IMR-90 (cell line): ENCODE results near the gene CCDC177. TPM values are rescaled to one million over a fixed set of nuclear protein-coding genes. Genes with fewer than 3 reads are reported as not detected.
A peak's percentile ranks its signal among the peaks of the same experiment; 100 is the strongest.

Source experiments
- ATAC-seq: fragments of 200-7000 bp; cut with Tn5 transposase; 2 replicates; pipeline ENCODE4 v1.9.1; 2020; ENCODE audit warnings: low read depth, mild to moderate bottlenecking, moderate library complexity
- BruUV-seq: library from RNA; stranded (reverse); fragments of 400-500 nt; replicated peaks from 2 replicates; lab custom pipeline; 2021; lab: Mats Ljungman, UMichigan
- CTCF ChIA-PET: fragments of 300-600 bp; formaldehyde crosslinking; extraction: SDS; loops from one replicate; lab custom pipeline; 2021; ENCODE audit warnings: antibody characterized with exemption; lab: Yijun Ruan, JAX
- POLR2A ChIA-PET: fragments of 300-600 bp; sonication (Branson Sonifier 250); formaldehyde crosslinking; loops from one replicate; lab custom pipeline; 2022; ENCODE audit warnings: antibody characterized with exemption; ENCODE audit not compliant: unreplicated experiment; lab: Charles Lee
- DNase-seq: peaks from one replicate; pipeline ENCODE4 v3.0.0; 2013
- H2AFZ ChIP-seq: replicated peaks from 2 replicates; pipeline ENCODE3; 2013; ENCODE audit warnings: low read length, mild to moderate bottlenecking; ENCODE audit not compliant: poor library complexity
- H2AK5ac ChIP-seq: 2 replicates; pipeline ENCODE4 v1.6.1; 2013; ENCODE audit warnings: low read depth, low read length, inconsistent platforms
- H2AK9ac ChIP-seq: replicated peaks from 2 replicates; pipeline ENCODE3; 2013; ENCODE audit warnings: mild to moderate bottlenecking, low read depth, low read length, moderate library complexity; ENCODE audit not compliant: poor library complexity
- H2BK120ac ChIP-seq: 2 replicates; pipeline ENCODE4 v1.6.1; 2013; ENCODE audit warnings: low read depth, low read length, inconsistent platforms
- H2BK15ac ChIP-seq: 3 replicates; pipeline ENCODE4 v1.6.1; 2013; ENCODE audit warnings: low read depth, low read length, inconsistent platforms
- H2BK20ac ChIP-seq: 2 replicates; pipeline ENCODE4 v1.6.1; 2013; ENCODE audit warnings: low read depth, mild to moderate bottlenecking, inconsistent platforms, low read length, moderate library complexity
- H2BK5ac ChIP-seq: 2 replicates; pipeline ENCODE4 v1.6.1; 2013; ENCODE audit warnings: mild to moderate bottlenecking, low read depth, low read length, inconsistent platforms; ENCODE audit not compliant: poor library complexity, severe bottlenecking
- H3K14ac ChIP-seq: replicated peaks from 2 replicates; pipeline ENCODE4 v1.6.1; 2013; ENCODE audit warnings: low read depth, low read length, inconsistent platforms
- H3K18ac ChIP-seq: 2 replicates; pipeline ENCODE4 v1.6.1; 2013; ENCODE audit warnings: low read depth, low read length, control low read depth
- H3K23ac ChIP-seq: 2 replicates; pipeline ENCODE4 v1.6.1; 2013; ENCODE audit warnings: low read depth, low read length, inconsistent platforms
- H3K27ac ChIP-seq: 2 replicates; pipeline ENCODE4 v1.5.1; 2013; ENCODE audit warnings: mild to moderate bottlenecking, control low read depth, low read length; ENCODE audit not compliant: insufficient read depth
- H3K27me3 ChIP-seq: 2 replicates; pipeline ENCODE4 v1.6.1; 2013; ENCODE audit warnings: low read length; ENCODE audit not compliant: control insufficient read depth, insufficient read depth
- H3K36me3 ChIP-seq: 2 replicates; pipeline ENCODE4 v1.6.1; 2013; ENCODE audit warnings: low read length, mixed read lengths; ENCODE audit not compliant: control insufficient read depth, insufficient read depth
- H3K4ac ChIP-seq: 2 replicates; pipeline ENCODE4 v1.6.1; 2013; ENCODE audit warnings: low read depth, low read length, inconsistent platforms
- H3K4me1 ChIP-seq: 2 replicates; pipeline ENCODE4 v1.6.1; 2013; ENCODE audit warnings: low read length, mixed read lengths; ENCODE audit not compliant: control insufficient read depth, insufficient read depth
- H3K4me2 ChIP-seq: 2 replicates; pipeline ENCODE4 v1.6.1; 2013; ENCODE audit warnings: low read depth, mild to moderate bottlenecking, control low read depth, low read length, moderate library complexity
- H3K4me3 ChIP-seq: 2 replicates; pipeline ENCODE4 v1.5.1; 2013; ENCODE audit warnings: low read depth, mild to moderate bottlenecking, control low read depth, low read length, moderate library complexity; ENCODE audit not compliant: insufficient read depth
- H3K56ac ChIP-seq: 2 replicates; pipeline ENCODE4 v1.6.1; 2013; ENCODE audit warnings: low read length, inconsistent platforms; ENCODE audit not compliant: insufficient read depth; ENCODE audit errors: extremely low read depth
- H3K79me1 ChIP-seq, 2 experiments: 2 replicates each; pipeline ENCODE4 v1.6.1; 2013; ENCODE audit warnings: low read length in 2 of 2, inconsistent platforms in 1 of 2, low read depth in 1 of 2
- H3K9ac ChIP-seq: 2 replicates; pipeline ENCODE4 v1.6.1; 2013; ENCODE audit warnings: low read depth, low read length, control low read depth
- H3K9me1 ChIP-seq: 2 replicates; pipeline ENCODE4 v1.6.1; 2013; ENCODE audit warnings: low read length, inconsistent platforms; ENCODE audit not compliant: insufficient read depth
- H3K9me3 ChIP-seq: 2 replicates; pipeline ENCODE4 v1.6.1; 2013; ENCODE audit warnings: low read length; ENCODE audit not compliant: control insufficient read depth, insufficient read depth
- H4K20me1 ChIP-seq: 2 replicates; pipeline ENCODE4 v1.6.1; 2013; ENCODE audit warnings: low read length, inconsistent platforms; ENCODE audit not compliant: insufficient read depth
- H4K5ac ChIP-seq: 2 replicates; pipeline ENCODE4 v1.6.1; 2013; ENCODE audit warnings: mild to moderate bottlenecking, low read depth, low read length, control low read depth
- H4K8ac ChIP-seq, 2 experiments: 2 replicates each; pipeline ENCODE4 v1.6.1; 2013; ENCODE audit warnings: low read depth in 2 of 2, low read length in 2 of 2, control low read depth in 1 of 2, inconsistent platforms in 1 of 2
- H4K91ac ChIP-seq: 2 replicates; pipeline ENCODE4 v1.6.1; 2013; ENCODE audit warnings: low read depth, low read length, inconsistent platforms; ENCODE audit not compliant: insufficient read depth
- BHLHE40 ChIP-seq: fragments of 150-350 bp; IDR thresholded peaks from 2 replicates; pipeline ENCODE4 v1.6.1; 2016; ENCODE audit warnings: mild to moderate bottlenecking, low read depth, low read length
- CEBPB ChIP-seq: IDR thresholded peaks from 2 replicates; pipeline ENCODE4 v1.6.1; 2012; ENCODE audit warnings: low read depth, low read length, improper control_type of control experiment
- CHD1 ChIP-seq: IDR thresholded peaks from 2 replicates; pipeline ENCODE4 v1.6.1; 2012; ENCODE audit warnings: low read depth, low read length, improper control_type of control experiment
- FOS ChIP-seq: fragments of 150-350 bp; IDR thresholded peaks from 2 replicates; pipeline ENCODE4 v1.6.1; 2016; ENCODE audit warnings: low read depth, low read length
- MAFK ChIP-seq: IDR thresholded peaks from 2 replicates; pipeline ENCODE4 v1.6.1; 2012; ENCODE audit warnings: low read depth, low read length, improper control_type of control experiment
- MAZ ChIP-seq: IDR thresholded peaks from 2 replicates; pipeline ENCODE4 v1.6.1; 2012; ENCODE audit warnings: low read depth, mild to moderate bottlenecking, low read length, improper control_type of control experiment, moderate library complexity, borderline replicate concordance
- MXI1 ChIP-seq: IDR thresholded peaks from 2 replicates; pipeline ENCODE4 v1.6.1; 2012; ENCODE audit warnings: low read depth, mild to moderate bottlenecking, low read length, moderate library complexity, borderline replicate concordance
- NFE2L2 ChIP-seq: fragments of 150-350 bp; IDR thresholded peaks from 2 replicates; pipeline ENCODE4 v1.6.1; 2016; ENCODE audit warnings: low read depth, mild to moderate bottlenecking, low read length
- POLR2A ChIP-seq: IDR thresholded peaks from 2 replicates; pipeline ENCODE4 v1.6.1; 2012; ENCODE audit warnings: mild to moderate bottlenecking, low read depth, low read length
- RAD21 ChIP-seq: IDR thresholded peaks from 2 replicates; pipeline ENCODE4 v1.6.1; 2012; ENCODE audit warnings: low read length, improper control_type of control experiment
- RCOR1 ChIP-seq: IDR thresholded peaks from 2 replicates; pipeline ENCODE4 v1.6.1; 2012; ENCODE audit warnings: mild to moderate bottlenecking, low read length, improper control_type of control experiment; ENCODE audit not compliant: insufficient replicate concordance
- RFX5 ChIP-seq: IDR thresholded peaks from 2 replicates; pipeline ENCODE4 v1.8.0; 2012; ENCODE audit warnings: low read depth, mild to moderate bottlenecking, low read length, moderate library complexity
- SMC3 ChIP-seq: fragments of 150-350 bp; IDR thresholded peaks from 2 replicates; pipeline ENCODE4 v1.6.1; 2016; ENCODE audit warnings: low read depth, mild to moderate bottlenecking, antibody characterized with exemption, low read length, moderate library complexity
- WGBS, 2 experiments: methylation state at CpG; one replicate each; pipeline versions ENCODE4 v1.1.5 to v1.1.7; 2013; ENCODE audit warnings: missing lambda C conversion rate in 2 of 2; ENCODE audit not compliant: insufficient read length in 1 of 2; ENCODE audit errors: extremely low coverage in 2 of 2; 5-methylcytosine and 5-hydroxymethylcytosine counted together
- dilution Hi-C: fragments of 300-500 bp; cut with HindIII; formaldehyde crosslinking; loops from one replicate; pipeline ENCODE4 v1.14.3; 2018; ENCODE audit warnings: low sequenced_read_pairs; ENCODE audit not compliant: unreplicated experiment
- in situ Hi-C: fragments of 300-500 bp; cut with MboI; formaldehyde crosslinking; loops from 3 replicates; pipeline ENCODE4 v1.14.3; 2019; ENCODE audit warnings: low sequenced_read_pairs, inconsistent platforms, mixed read lengths
- intact Hi-C: fragments of 100-400 bp; cut with micrococcal nuclease; formaldehyde crosslinking; loops from 2 replicates; pipeline ENCODE4 v1.10.0; 2022
- polyA plus RNA-seq, 3 experiments: library from polyadenylated mRNA; depleted of rRNA; stranded (reverse); fragments of >200 nt; gene quantifications; 2 replicates each; pipeline ENCODE4 v1.2.3, GENCODE V29; 2012; ENCODE audit warnings: low replicate concordance in 1 of 3
- total RNA-seq: library from RNA; depleted of rRNA; stranded (reverse); fragments of >200 nt; gene quantifications from 2 replicates; pipeline ENCODE4 v1.2.3, GENCODE V29; 2012
- TF ChIP-seq, protein P1 (sequence below): fragments of 150-350 bp; IDR thresholded peaks from 2 replicates; pipeline ENCODE4 v1.6.1; 2017; ENCODE audit warnings: mild to moderate bottlenecking, antibody characterized with exemption, low read length, low read depth
- TF ChIP-seq, protein P2 (sequence below): fragments of 150-350 bp; IDR thresholded peaks from 2 replicates; pipeline ENCODE4 v1.6.1; 2016; ENCODE audit warnings: low read depth, mild to moderate bottlenecking, low read length, moderate library complexity, borderline replicate concordance
- TF ChIP-seq, protein P3 (sequence below): conservative IDR thresholded peaks from 2 replicates; pipeline ENCODE4 v1.5.1; 2012; ENCODE audit warnings: mild to moderate bottlenecking, low read depth, low read length, improper control_type of control experiment

The CCDC177 gene
- total and polyA plus RNA-seq, 2 of the 4 experiments (the other 2 are of a cell fraction): not detected

DNA sequence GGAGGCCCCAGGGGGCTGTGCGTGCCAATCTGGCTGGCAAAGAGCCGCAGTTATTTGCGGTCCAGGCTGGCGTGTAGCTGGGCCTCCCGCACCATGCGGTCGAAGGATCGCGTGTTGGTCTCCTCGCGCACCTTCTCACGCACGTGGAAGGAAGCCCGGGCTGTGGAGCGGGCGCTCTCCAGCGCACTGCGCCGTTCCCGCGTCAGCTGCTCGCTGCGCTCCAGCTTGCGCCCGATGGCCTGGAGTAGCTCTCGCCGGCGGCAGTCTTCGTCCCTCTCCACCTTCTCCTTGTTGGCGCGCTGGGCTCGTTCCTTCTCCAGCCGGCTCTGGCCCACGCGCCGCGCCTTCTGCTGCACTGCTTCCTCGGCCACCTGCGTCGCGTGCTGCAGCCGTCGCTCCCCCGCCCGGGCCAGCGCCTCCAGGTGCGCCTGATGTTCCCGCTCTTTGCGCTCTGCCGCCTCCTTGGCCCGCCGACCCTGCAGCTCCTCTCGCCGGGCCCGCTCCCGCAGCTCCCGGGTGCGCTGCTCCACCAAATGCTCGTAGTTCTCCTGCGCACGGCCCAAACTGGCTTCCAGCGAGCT lies 3.1 kb downstream of the CCDC177 start:
- no peaks in the 10 kb centered on the region for H4K20me1 ChIP-seq
- H3K36me3 ChIP-seq: no peaks in the 10 kb centered on the region
- no peak overlapping the region for H2AK5ac ChIP-seq
- in situ Hi-C loops: no loop called here
- peaks cover 1% of the 10 kb centered on the region; the same call in 1 of the 2 replicates for H3K9me3 ChIP-seq
- no peak overlapping the region for H3K18ac ChIP-seq
- intact Hi-C loops: no loop called here
- no peak overlapping the region for H3K56ac ChIP-seq
- CTCF ChIA-PET: interaction anchor here (0.8 to 1.5 kb wide), 3 partner anchors 8 to 13 kb away, joined by 3 to 4 read pairs (median 4); no protein-coding TSS in a partner anchor
- H3K4ac ChIP-seq: no peak overlapping the region
- peaks cover 3% of the 10 kb centered on the region; the same call in 1 of the 2 replicates for H3K4me1 ChIP-seq
- POLR2A ChIA-PET: no interaction called here
- BruUV-seq: no TSS peak
- TF ChIP-seq BHLHE40: no peak
- no peak for TF ChIP-seq MAFK
- TF ChIP-seq, protein P1, sequence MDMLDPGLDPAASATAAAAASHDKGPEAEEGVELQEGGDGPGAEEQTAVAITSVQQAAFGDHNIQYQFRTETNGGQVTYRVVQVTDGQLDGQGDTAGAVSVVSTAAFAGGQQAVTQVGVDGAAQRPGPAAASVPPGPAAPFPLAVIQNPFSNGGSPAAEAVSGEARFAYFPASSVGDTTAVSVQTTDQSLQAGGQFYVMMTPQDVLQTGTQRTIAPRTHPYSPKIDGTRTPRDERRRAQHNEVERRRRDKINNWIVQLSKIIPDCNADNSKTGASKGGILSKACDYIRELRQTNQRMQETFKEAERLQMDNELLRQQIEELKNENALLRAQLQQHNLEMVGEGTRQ: no peak
- TF ChIP-seq, protein P2, sequence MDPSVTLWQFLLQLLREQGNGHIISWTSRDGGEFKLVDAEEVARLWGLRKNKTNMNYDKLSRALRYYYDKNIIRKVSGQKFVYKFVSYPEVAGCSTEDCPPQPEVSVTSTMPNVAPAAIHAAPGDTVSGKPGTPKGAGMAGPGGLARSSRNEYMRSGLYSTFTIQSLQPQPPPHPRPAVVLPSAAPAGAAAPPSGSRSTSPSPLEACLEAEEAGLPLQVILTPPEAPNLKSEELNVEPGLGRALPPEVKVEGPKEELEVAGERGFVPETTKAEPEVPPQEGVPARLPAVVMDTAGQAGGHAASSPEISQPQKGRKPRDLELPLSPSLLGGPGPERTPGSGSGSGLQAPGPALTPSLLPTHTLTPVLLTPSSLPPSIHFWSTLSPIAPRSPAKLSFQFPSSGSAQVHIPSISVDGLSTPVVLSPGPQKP: no peak
- TF ChIP-seq, protein P3, sequence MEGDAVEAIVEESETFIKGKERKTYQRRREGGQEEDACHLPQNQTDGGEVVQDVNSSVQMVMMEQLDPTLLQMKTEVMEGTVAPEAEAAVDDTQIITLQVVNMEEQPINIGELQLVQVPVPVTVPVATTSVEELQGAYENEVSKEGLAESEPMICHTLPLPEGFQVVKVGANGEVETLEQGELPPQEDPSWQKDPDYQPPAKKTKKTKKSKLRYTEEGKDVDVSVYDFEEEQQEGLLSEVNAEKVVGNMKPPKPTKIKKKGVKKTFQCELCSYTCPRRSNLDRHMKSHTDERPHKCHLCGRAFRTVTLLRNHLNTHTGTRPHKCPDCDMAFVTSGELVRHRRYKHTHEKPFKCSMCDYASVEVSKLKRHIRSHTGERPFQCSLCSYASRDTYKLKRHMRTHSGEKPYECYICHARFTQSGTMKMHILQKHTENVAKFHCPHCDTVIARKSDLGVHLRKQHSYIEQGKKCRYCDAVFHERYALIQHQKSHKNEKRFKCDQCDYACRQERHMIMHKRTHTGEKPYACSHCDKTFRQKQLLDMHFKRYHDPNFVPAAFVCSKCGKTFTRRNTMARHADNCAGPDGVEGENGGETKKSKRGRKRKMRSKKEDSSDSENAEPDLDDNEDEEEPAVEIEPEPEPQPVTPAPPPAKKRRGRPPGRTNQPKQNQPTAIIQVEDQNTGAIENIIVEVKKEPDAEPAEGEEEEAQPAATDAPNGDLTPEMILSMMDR: no peak
- TF ChIP-seq SMC3: no peak
- no peak for TF ChIP-seq RCOR1
- TF ChIP-seq CEBPB: no peak
- no peak for TF ChIP-seq CHD1
- no peak for TF ChIP-seq RAD21
- TF ChIP-seq MXI1: no peak
- TF ChIP-seq POLR2A: no peak
- TF ChIP-seq FOS: no peak
- no peak for TF ChIP-seq MAZ
- TF ChIP-seq NFE2L2: no peak
- no peak for TF ChIP-seq RFX5
- dilution Hi-C loops: no loop called here
- H4K8ac ChIP-seq: no peak overlapping the region
- no peak overlapping the region for H3K9ac ChIP-seq
- H2BK15ac ChIP-seq: no peak overlapping the region
- H3K23ac ChIP-seq: no peak overlapping the region
- H2BK5ac ChIP-seq: no peak overlapping the region
- ATAC-seq (no peak; the same call in 1 of the 2 replicates), DNase-seq (no peak)
- no peak overlapping the region for H4K5ac ChIP-seq
- no peak overlapping the region for H2BK120ac ChIP-seq
- 11% methylated on average over 54 of the region's 62 CpGs; no CpG with 5 or more reads in 1 of the 2 experiments for WGBS, 2 experiments
- no peak overlapping the region for H3K27ac ChIP-seq
- no peak overlapping the region for H2AK9ac ChIP-seq
- H3K9me1 ChIP-seq: no peaks in the 10 kb centered on the region
- peak overlapping the region; percentile 67 for H2AFZ ChIP-seq
- no peak overlapping the region for H4K91ac ChIP-seq
- H3K79me1 ChIP-seq: no peaks in the 10 kb centered on the region
- peaks cover 83% of the 10 kb centered on the region for H3K27me3 ChIP-seq
- H3K14ac ChIP-seq: no peak overlapping the region
- peak overlapping the region; percentile 10; the same call in 1 of the 2 replicates for H3K4me3 ChIP-seq
- H3K4me2 ChIP-seq: peak overlapping the region; percentile 59; the same call in 1 of the 2 replicates
- no peak overlapping the region for H2BK20ac ChIP-seq
